Kidney capillary endothelial cell (primary cell): Measurements from ENCODE around the gene KITLG.
"Not testable (repeated sequence)": the region's sequence is repeated elsewhere in the genome, so short reads cannot be mapped to it uniquely, and the experiment has no call there.

Experiments
- DNase-seq: peaks from one replicate; pipeline ENCODE4 v3.0.0-alpha.2; 2018; ENCODE audit warnings: low spot score

KITLG gene, protein sequence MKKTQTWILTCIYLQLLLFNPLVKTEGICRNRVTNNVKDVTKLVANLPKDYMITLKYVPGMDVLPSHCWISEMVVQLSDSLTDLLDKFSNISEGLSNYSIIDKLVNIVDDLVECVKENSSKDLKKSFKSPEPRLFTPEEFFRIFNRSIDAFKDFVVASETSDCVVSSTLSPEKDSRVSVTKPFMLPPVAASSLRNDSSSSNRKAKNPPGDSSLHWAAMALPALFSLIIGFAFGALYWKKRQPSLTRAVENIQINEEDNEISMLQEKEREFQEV

GRCh38 chr12:88580051-88580871, at the start of gene KITLG:
KITLG (minus strand) TSS chr12:88580471; CDS start chr12:88580278, 193 bp downstream.
- peak; percentile 88 for DNase-seq

- no peak for DNase-seq
Measured at GRCh38 chr12:88628856-88629509, 48.7 kb upstream of the KITLG start.

DNA sequence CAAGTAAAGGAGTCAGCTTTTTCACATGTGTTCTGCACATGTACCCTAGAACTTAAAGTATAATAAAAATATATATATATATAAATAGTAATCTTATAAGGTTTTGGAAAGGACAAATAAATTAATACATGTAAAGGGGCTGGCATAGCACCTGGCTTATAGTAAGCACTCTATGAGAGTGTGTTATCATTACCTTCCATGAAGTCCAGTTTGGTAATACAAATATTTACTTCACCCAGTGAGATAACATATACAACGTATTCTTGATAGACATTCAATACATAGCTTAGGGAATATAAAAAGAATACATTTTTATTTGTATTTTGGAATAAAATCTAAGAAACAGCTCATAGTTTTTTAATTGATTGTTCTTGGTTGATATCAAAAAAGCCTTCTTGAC, 47.8 kb upstream of the KITLG start:
- DNase-seq: not testable (repeated sequence)

- DNase-seq: no peak
Measured at GRCh38 chr12:88627501-88627900, 47.2 kb upstream of the KITLG start.

GRCh38 chr12:88625356-88625755, 45.1 kb upstream of the KITLG start:
- DNase-seq: no peak

DNA sequence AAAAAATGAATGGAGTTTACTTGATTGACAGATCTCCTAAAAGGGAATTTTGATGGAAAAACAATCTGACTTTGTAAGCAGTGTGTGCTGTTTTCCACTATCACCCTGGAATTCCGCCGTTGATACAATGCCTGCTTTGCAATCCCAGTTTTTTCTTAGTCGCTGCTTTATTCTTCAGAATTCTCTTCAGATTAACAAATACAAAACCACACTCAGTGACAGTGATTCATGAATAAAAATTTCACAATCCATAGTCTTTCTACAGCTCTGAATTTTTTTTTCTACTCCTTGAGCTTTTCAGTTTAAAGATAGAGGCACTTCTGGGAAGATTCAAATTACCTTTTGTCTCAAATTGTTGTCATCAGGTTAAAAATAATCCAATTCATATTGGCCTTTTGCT, 44.6 kb upstream of the KITLG start:
- no peak for DNase-seq

GRCh38 chr12:88623777-88624548, 43.7 kb upstream of the KITLG start:
- DNase-seq: no peak

DNA sequence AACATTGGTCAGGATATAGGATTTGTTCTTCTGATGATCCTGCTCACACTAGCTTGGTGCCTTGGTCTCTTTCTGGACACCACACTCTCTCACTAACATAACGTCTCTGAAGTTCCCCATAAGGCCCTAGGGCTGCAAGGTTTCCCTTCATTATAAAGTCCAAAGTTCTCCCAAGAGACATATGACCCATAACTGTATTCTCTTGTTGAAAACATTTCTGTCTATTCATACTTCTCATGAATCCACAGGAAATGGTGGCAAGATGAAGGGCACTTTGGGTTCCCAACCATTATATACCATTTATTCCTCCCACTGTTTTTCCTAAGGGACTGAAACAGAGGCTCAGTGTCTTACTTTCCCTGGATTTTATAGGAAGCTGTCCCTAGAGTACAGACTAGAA, 37.1 kb upstream of the KITLG start:
- no peak for DNase-seq

DNA sequence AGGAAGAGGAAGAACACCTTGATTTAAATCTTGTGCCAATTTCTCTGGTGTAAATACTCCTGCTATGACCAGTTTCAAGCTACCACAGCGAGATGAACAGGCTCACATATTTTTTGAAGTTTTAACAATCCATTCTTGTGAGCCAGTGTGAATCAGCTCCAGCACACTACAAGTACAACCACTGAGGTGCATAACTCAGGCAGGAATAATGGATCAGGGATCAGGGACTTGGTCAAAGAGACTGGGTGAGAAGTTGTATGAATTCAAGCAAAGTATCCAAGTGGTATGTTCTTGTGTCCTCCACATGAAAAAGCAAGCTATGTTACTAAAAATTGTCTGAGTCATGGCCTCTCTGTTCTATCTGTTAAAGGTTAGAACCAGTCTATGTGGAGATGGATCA, 35.2 kb upstream of the KITLG start:
- DNase-seq: no peak

GRCh38 chr12:88604646-88605045, 24.4 kb upstream of the KITLG start:
- DNase-seq: no peak

GRCh38 chr12:88600272-88600671, 20.0 kb upstream of the KITLG start:
- DNase-seq: no peak

DNA sequence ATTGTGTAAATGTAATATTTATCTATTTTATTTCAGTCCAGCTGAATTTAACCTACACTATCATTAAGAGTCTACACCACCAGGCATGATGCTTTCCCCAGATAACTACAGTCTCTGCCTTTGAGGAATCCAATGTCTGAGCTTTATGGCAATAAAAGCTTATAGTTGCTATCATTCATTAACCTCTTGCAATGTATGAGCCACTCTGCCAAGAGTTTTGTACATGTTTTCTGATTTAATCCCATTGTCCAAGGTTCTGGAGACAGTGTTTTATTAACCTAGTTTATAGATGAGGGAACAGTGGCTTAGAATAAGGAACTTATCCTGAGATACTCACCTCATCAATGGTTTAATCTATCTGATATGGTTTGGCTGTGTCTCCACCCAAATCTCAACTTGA, 17.1 kb upstream of the KITLG start:
- DNase-seq: no peak

DNA sequence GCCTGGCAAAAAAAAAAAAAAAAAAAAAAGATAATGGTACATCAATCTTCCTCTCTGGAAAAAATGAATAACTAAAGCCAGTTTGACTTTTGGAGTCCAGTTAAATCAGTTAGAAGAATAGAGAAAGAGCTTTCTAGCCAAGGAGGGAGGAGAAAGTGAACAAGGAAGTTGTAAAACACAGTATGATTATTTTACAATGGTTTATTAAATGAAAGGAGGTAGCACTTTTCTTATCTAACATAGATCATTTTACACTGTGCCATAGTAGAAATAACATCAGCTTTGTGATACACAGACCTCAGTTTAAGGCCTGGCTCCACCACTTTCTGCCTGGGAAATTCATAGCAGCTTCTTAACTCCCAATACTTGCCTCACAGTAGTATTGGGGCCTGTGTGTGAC, 15.4 kb upstream of the KITLG start:
- DNase-seq: no peak

- DNase-seq: no peak
Measured at GRCh38 chr12:88594780-88595179, 14.5 kb upstream of the KITLG start.

DNA sequence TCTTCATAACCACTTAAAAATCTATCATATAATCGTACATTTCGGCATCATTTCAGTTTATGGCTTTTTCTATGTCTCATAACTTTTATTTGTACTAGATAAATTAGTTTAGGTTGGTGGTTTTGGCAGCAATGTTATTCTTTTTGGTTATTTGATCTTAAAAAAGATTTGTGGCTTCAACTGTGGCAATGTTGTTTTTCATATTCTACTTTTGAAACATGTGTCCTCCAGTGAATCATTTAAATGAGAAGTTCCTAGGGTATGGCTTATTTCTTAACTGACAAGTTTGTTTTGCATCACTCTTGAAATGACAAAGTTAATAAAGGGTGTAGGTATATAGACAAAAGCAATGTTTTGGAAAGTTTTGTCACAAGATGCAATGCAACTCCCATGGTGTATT, 11.1 kb upstream of the KITLG start:
- no peak for DNase-seq

DNA sequence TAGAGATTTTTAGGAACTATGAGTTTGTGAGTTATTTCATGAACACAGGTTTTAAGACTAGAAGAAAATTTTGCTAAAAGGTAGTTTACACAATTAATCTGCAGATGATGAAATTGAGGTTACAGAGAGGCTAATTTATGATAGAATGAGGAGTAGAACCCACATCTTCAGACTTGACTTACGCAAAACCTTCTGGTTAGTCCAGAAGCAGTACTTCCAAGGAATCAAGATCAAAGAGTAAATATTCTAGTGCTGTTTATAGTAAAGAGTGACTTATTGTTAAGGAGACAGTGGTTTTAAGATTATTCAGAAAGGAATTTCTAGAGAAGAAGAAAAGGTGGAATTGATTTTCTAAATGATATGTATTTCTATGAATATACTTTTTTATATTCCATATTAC, 10.6 kb upstream of the KITLG start:
- no peak for DNase-seq

- DNase-seq: no peak
Measured at GRCh38 chr12:88585077-88585476, 4.8 kb upstream of the KITLG start.

- DNase-seq: no peak
Measured at GRCh38 chr12:88579601-88580050, 645 bp downstream of the KITLG start.

DNA sequence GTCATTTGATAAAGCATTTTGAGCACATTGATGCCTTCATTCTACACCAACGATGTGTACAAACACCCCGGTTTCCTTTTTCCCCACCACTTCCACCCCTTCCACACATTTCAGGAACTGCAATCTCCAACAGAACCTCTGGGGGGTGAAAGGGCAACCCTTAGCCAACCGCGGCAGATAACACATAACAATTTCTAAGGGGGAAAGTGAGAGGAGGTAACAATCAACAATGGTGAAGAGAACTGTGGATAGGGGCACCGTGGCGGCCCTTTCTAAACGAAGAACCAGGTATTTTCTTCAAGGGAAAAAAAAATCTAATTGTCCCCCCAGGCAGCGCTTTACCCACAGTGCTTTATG, 1.1 kb downstream of the KITLG start:
- peak; percentile 50 for DNase-seq

DNA sequence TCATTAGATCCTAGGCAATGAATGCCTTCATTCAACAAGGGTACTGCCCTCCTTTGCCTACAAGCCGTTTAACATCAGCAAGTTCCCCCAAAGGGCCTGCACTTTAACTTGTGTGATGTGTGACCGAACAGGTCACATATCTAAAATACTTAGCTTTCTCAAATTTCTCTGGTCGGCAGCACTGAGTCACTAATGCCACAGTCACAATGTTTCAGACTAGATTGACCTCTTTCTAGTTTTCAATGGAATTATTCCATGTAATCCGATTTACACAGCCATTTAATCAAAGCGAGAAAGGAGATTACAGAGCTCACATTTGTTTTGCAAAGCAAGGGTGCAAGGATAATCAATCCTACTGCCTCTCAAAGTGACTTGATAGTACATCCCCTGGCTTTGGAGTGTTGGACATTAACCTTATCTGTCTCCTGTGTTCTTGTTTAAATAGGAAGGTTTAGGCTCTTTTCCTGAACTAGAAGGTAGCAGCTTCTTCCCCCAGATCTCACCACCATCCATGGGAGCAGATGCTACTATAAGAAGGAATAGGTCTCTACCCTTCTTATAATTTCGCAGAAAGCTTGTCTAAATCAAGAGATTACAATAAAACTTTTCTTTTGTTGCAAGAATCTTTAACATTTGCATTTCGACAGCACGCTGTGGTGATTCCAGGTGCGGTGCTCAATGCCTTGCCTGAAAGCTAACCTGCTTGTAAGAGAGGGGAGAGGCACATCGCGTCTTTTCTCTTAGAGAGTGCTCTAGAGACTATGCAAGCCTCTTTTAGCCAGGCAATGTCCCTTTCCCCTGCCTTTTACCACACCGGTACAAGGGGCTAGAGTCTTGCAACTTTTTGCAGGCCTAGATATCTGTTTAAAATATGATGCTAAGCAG, 1.8 kb downstream of the KITLG start:
- DNase-seq: no peak

GRCh38 chr12:88577537-88577936, 2.7 kb downstream of the KITLG start:
- DNase-seq: peak; percentile 79
